ENCODE results near the gene ATXN1.
A peak's percentile ranks its signal among the peaks of the same experiment; 100 is the strongest.

The ATXN1 gene

DNA sequence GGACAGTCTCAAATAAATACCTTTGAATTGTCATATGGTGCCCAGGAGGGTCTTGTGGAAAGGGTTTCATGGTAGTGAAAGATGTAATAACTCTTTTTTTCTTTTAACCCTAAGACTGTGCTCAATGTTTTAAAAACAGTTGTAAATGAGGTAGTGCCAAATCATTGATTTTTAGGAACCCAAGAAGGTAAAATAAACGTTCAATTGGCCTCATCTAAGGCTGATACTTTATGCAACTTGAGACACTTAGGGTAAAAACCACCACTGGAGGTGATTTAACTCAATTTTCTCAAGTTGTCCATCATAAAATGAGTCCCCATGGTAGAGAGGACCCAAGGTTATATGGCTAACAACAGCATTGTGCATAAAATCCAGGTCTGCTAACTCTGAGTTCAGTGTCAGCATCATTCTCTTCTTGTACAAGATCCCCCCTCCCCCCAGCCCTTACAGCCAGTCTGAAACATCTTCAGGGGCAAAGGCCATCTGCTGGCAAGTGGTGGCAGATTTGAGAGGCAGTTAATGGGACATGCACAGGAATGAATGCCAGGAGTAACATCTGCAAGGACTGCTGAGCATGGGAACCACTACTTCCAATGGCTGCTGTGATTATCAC is 278.5 kb downstream of the ATXN1 start:
- TF ChIP-seq CTCF (conservative IDR thresholded peaks at IDR 0.05; ENCODE audit: low read length) (peak; percentile 23), EZH2phosphoT487 (IDR thresholded peaks at IDR 0.05; ENCODE audit: borderline replicate concordance) (no peak)
- Histone ChIP-seq H3K9me3 (ENCODE audit: insufficient read depth, low read depth, low read length) (no peaks in the 10 kb centered on the region), H3K36me3 (ENCODE audit: insufficient read depth, low read length) (peaks cover 7% of the 10 kb centered on the region; the same call in 1 of the 2 replicates), H4K20me1 (ENCODE audit: insufficient read depth, low read length, poor library complexity, severe bottlenecking) (no peaks in the 10 kb centered on the region), H3K79me2 (ENCODE audit: insufficient read depth, low read length) (no peaks in the 10 kb centered on the region), H2AFZ (ENCODE audit: low read length) (no peak overlapping the region), H3K9me2 (replicated peaks; ENCODE audit: low read depth, low read length) (no peaks in the 10 kb centered on the region), H3F3A (ENCODE audit: low read depth) (no peaks in the 10 kb centered on the region), H3K4me3 (ENCODE audit: low read length, poor library complexity, severe bottlenecking) (no peak overlapping the region), H3K27me3 (ENCODE audit: insufficient read depth, low read length, poor library complexity, severe bottlenecking) (no peaks in the 10 kb centered on the region), H3K4me1 (ENCODE audit: insufficient read depth, low read length, poor library complexity, severe bottlenecking) (peaks cover 30% of the 10 kb centered on the region), H3K9ac (ENCODE audit: low read depth, low read length, poor library complexity, severe bottlenecking) (no peak overlapping the region), H3K4me2 (ENCODE audit: low read depth, low read length, poor library complexity, severe bottlenecking) (peak overlapping the region; percentile 14)

- Histone ChIP-seq H3K27me3 (ENCODE audit: insufficient read depth, low read length, poor library complexity, severe bottlenecking) (no peaks in the 10 kb centered on the region), H3K79me2 (ENCODE audit: insufficient read depth, low read length) (no peaks in the 10 kb centered on the region), H3K4me2 (ENCODE audit: low read depth, low read length, poor library complexity, severe bottlenecking) (peak overlapping the region; percentile 1), H3K9ac (ENCODE audit: low read depth, low read length, poor library complexity, severe bottlenecking) (no peak overlapping the region), H2AFZ (ENCODE audit: low read length) (no peak overlapping the region), H4K20me1 (ENCODE audit: insufficient read depth, low read length, poor library complexity, severe bottlenecking) (no peaks in the 10 kb centered on the region), H3K36me3 (ENCODE audit: insufficient read depth, low read length) (peaks cover 7% of the 10 kb centered on the region; the same call in 1 of the 2 replicates), H3K9me3 (ENCODE audit: insufficient read depth, low read depth, low read length) (no peaks in the 10 kb centered on the region), H3K4me3 (ENCODE audit: low read length, poor library complexity, severe bottlenecking) (no peak overlapping the region), H3F3A (ENCODE audit: low read depth) (no peaks in the 10 kb centered on the region), H3K9me2 (replicated peaks; ENCODE audit: low read depth, low read length) (no peaks in the 10 kb centered on the region), H3K4me1 (ENCODE audit: insufficient read depth, low read length, poor library complexity, severe bottlenecking) (peaks cover 29% of the 10 kb centered on the region)
- TF ChIP-seq CTCF (conservative IDR thresholded peaks at IDR 0.05; ENCODE audit: low read length) (no peak), EZH2phosphoT487 (IDR thresholded peaks at IDR 0.05; ENCODE audit: borderline replicate concordance) (no peak)
These were observed 279.4 kb downstream of the ATXN1 start for GRCh38 chr6:16481697-16482399.

- no peak for TF ChIP-seq EZH2phosphoT487 (IDR thresholded peaks at IDR 0.05; ENCODE audit: borderline replicate concordance)
- Histone ChIP-seq H3K9me2 (replicated peaks; ENCODE audit: low read depth, low read length) (no peaks in the 10 kb centered on the region), H2AFZ (ENCODE audit: low read length) (no peak overlapping the region), H3K9ac (ENCODE audit: low read depth, low read length, poor library complexity, severe bottlenecking) (no peak overlapping the region), H4K20me1 (ENCODE audit: insufficient read depth, low read length, poor library complexity, severe bottlenecking) (no peaks in the 10 kb centered on the region), H3K4me3 (ENCODE audit: low read length, poor library complexity, severe bottlenecking) (no peak overlapping the region), H3K4me1 (ENCODE audit: insufficient read depth, low read length, poor library complexity, severe bottlenecking) (peaks cover 29% of the 10 kb centered on the region), H3K27me3 (ENCODE audit: insufficient read depth, low read length, poor library complexity, severe bottlenecking) (no peaks in the 10 kb centered on the region), H3K79me2 (ENCODE audit: insufficient read depth, low read length) (no peaks in the 10 kb centered on the region), H3K9me3 (ENCODE audit: insufficient read depth, low read depth, low read length) (no peaks in the 10 kb centered on the region), H3K36me3 (ENCODE audit: insufficient read depth, low read length) (peaks cover 7% of the 10 kb centered on the region; the same call in 1 of the 2 replicates), H3K4me2 (ENCODE audit: low read depth, low read length, poor library complexity, severe bottlenecking) (no peak overlapping the region), H3F3A (ENCODE audit: low read depth) (no peaks in the 10 kb centered on the region)
These were observed 280.3 kb downstream of the ATXN1 start for GRCh38 chr6:16480763-16481560.

Data from Loucy (cell line).